IMR-90 (cell line): ENCODE measurements around the gene NTRK2. TPM values are rescaled to one million over a fixed set of nuclear protein-coding genes. Genes with fewer than 3 reads are reported as not detected.

ENCODE experiments used
- ATAC-seq: fragments of 200-7000 bp; cut with Tn5 transposase; 2 replicates; pipeline ENCODE4 v1.9.1; 2020; ENCODE audit warnings: low read depth, mild to moderate bottlenecking, moderate library complexity
- BruUV-seq: library from RNA; stranded (reverse); fragments of 400-500 nt; replicated peaks from 2 replicates; lab custom pipeline; 2021; lab: Mats Ljungman, UMichigan
- CTCF ChIA-PET: fragments of 300-600 bp; formaldehyde crosslinking; extraction: SDS; loops from one replicate; lab custom pipeline; 2021; ENCODE audit warnings: antibody characterized with exemption; lab: Yijun Ruan, JAX
- POLR2A ChIA-PET: fragments of 300-600 bp; sonication (Branson Sonifier 250); formaldehyde crosslinking; loops from one replicate; lab custom pipeline; 2022; ENCODE audit warnings: antibody characterized with exemption; ENCODE audit not compliant: unreplicated experiment; lab: Charles Lee
- DNase-seq: peaks from one replicate; pipeline ENCODE4 v3.0.0; 2013
- H2AFZ ChIP-seq: replicated peaks from 2 replicates; pipeline ENCODE3; 2013; ENCODE audit warnings: low read length, mild to moderate bottlenecking; ENCODE audit not compliant: poor library complexity
- H2AK5ac ChIP-seq: 2 replicates; pipeline ENCODE4 v1.6.1; 2013; ENCODE audit warnings: low read depth, low read length, inconsistent platforms
- H2AK9ac ChIP-seq: replicated peaks from 2 replicates; pipeline ENCODE3; 2013; ENCODE audit warnings: mild to moderate bottlenecking, low read depth, low read length, moderate library complexity; ENCODE audit not compliant: poor library complexity
- H2BK120ac ChIP-seq: 2 replicates; pipeline ENCODE4 v1.6.1; 2013; ENCODE audit warnings: low read depth, low read length, inconsistent platforms
- H2BK15ac ChIP-seq: 3 replicates; pipeline ENCODE4 v1.6.1; 2013; ENCODE audit warnings: low read depth, low read length, inconsistent platforms
- H2BK20ac ChIP-seq: 2 replicates; pipeline ENCODE4 v1.6.1; 2013; ENCODE audit warnings: low read depth, mild to moderate bottlenecking, inconsistent platforms, low read length, moderate library complexity
- H2BK5ac ChIP-seq: 2 replicates; pipeline ENCODE4 v1.6.1; 2013; ENCODE audit warnings: mild to moderate bottlenecking, low read depth, low read length, inconsistent platforms; ENCODE audit not compliant: poor library complexity, severe bottlenecking
- H3K14ac ChIP-seq: replicated peaks from 2 replicates; pipeline ENCODE4 v1.6.1; 2013; ENCODE audit warnings: low read depth, low read length, inconsistent platforms
- H3K18ac ChIP-seq: 2 replicates; pipeline ENCODE4 v1.6.1; 2013; ENCODE audit warnings: low read depth, low read length, control low read depth
- H3K23ac ChIP-seq: 2 replicates; pipeline ENCODE4 v1.6.1; 2013; ENCODE audit warnings: low read depth, low read length, inconsistent platforms
- H3K27ac ChIP-seq: 2 replicates; pipeline ENCODE4 v1.5.1; 2013; ENCODE audit warnings: mild to moderate bottlenecking, control low read depth, low read length; ENCODE audit not compliant: insufficient read depth
- H3K27me3 ChIP-seq: 2 replicates; pipeline ENCODE4 v1.6.1; 2013; ENCODE audit warnings: low read length; ENCODE audit not compliant: control insufficient read depth, insufficient read depth
- H3K36me3 ChIP-seq: 2 replicates; pipeline ENCODE4 v1.6.1; 2013; ENCODE audit warnings: low read length, mixed read lengths; ENCODE audit not compliant: control insufficient read depth, insufficient read depth
- H3K4ac ChIP-seq: 2 replicates; pipeline ENCODE4 v1.6.1; 2013; ENCODE audit warnings: low read depth, low read length, inconsistent platforms
- H3K4me1 ChIP-seq: 2 replicates; pipeline ENCODE4 v1.6.1; 2013; ENCODE audit warnings: low read length, mixed read lengths; ENCODE audit not compliant: control insufficient read depth, insufficient read depth
- H3K4me2 ChIP-seq: 2 replicates; pipeline ENCODE4 v1.6.1; 2013; ENCODE audit warnings: low read depth, mild to moderate bottlenecking, control low read depth, low read length, moderate library complexity
- H3K4me3 ChIP-seq: 2 replicates; pipeline ENCODE4 v1.5.1; 2013; ENCODE audit warnings: low read depth, mild to moderate bottlenecking, control low read depth, low read length, moderate library complexity; ENCODE audit not compliant: insufficient read depth
- H3K56ac ChIP-seq: 2 replicates; pipeline ENCODE4 v1.6.1; 2013; ENCODE audit warnings: low read length, inconsistent platforms; ENCODE audit not compliant: insufficient read depth; ENCODE audit errors: extremely low read depth
- H3K79me1 ChIP-seq, 2 experiments: 2 replicates each; pipeline ENCODE4 v1.6.1; 2013; ENCODE audit warnings: low read length in 2 of 2, inconsistent platforms in 1 of 2, low read depth in 1 of 2
- H3K9ac ChIP-seq: 2 replicates; pipeline ENCODE4 v1.6.1; 2013; ENCODE audit warnings: low read depth, low read length, control low read depth
- H3K9me1 ChIP-seq: 2 replicates; pipeline ENCODE4 v1.6.1; 2013; ENCODE audit warnings: low read length, inconsistent platforms; ENCODE audit not compliant: insufficient read depth
- H3K9me3 ChIP-seq: 2 replicates; pipeline ENCODE4 v1.6.1; 2013; ENCODE audit warnings: low read length; ENCODE audit not compliant: control insufficient read depth, insufficient read depth
- H4K20me1 ChIP-seq: 2 replicates; pipeline ENCODE4 v1.6.1; 2013; ENCODE audit warnings: low read length, inconsistent platforms; ENCODE audit not compliant: insufficient read depth
- H4K5ac ChIP-seq: 2 replicates; pipeline ENCODE4 v1.6.1; 2013; ENCODE audit warnings: mild to moderate bottlenecking, low read depth, low read length, control low read depth
- H4K8ac ChIP-seq, 2 experiments: 2 replicates each; pipeline ENCODE4 v1.6.1; 2013; ENCODE audit warnings: low read depth in 2 of 2, low read length in 2 of 2, control low read depth in 1 of 2, inconsistent platforms in 1 of 2
- H4K91ac ChIP-seq: 2 replicates; pipeline ENCODE4 v1.6.1; 2013; ENCODE audit warnings: low read depth, low read length, inconsistent platforms; ENCODE audit not compliant: insufficient read depth
- CHD1 ChIP-seq: IDR thresholded peaks from 2 replicates; pipeline ENCODE4 v1.6.1; 2012; ENCODE audit warnings: low read depth, low read length, improper control_type of control experiment
- FOS ChIP-seq: fragments of 150-350 bp; IDR thresholded peaks from 2 replicates; pipeline ENCODE4 v1.6.1; 2016; ENCODE audit warnings: low read depth, low read length
- MAFK ChIP-seq: IDR thresholded peaks from 2 replicates; pipeline ENCODE4 v1.6.1; 2012; ENCODE audit warnings: low read depth, low read length, improper control_type of control experiment
- MXI1 ChIP-seq: IDR thresholded peaks from 2 replicates; pipeline ENCODE4 v1.6.1; 2012; ENCODE audit warnings: low read depth, mild to moderate bottlenecking, low read length, moderate library complexity, borderline replicate concordance
- RAD21 ChIP-seq: IDR thresholded peaks from 2 replicates; pipeline ENCODE4 v1.6.1; 2012; ENCODE audit warnings: low read length, improper control_type of control experiment
- RFX5 ChIP-seq: IDR thresholded peaks from 2 replicates; pipeline ENCODE4 v1.8.0; 2012; ENCODE audit warnings: low read depth, mild to moderate bottlenecking, low read length, moderate library complexity
- SMC3 ChIP-seq: fragments of 150-350 bp; IDR thresholded peaks from 2 replicates; pipeline ENCODE4 v1.6.1; 2016; ENCODE audit warnings: low read depth, mild to moderate bottlenecking, antibody characterized with exemption, low read length, moderate library complexity
- WGBS, 2 experiments: methylation state at CpG; one replicate each; pipeline versions ENCODE4 v1.1.5 to v1.1.7; 2013; ENCODE audit warnings: missing lambda C conversion rate in 2 of 2; ENCODE audit not compliant: insufficient read length in 1 of 2; ENCODE audit errors: extremely low coverage in 2 of 2; 5-methylcytosine and 5-hydroxymethylcytosine counted together
- dilution Hi-C: fragments of 300-500 bp; cut with HindIII; formaldehyde crosslinking; loops from one replicate; pipeline ENCODE4 v1.14.3; 2018; ENCODE audit warnings: low sequenced_read_pairs; ENCODE audit not compliant: unreplicated experiment
- in situ Hi-C: fragments of 300-500 bp; cut with MboI; formaldehyde crosslinking; loops from 3 replicates; pipeline ENCODE4 v1.14.3; 2019; ENCODE audit warnings: low sequenced_read_pairs, inconsistent platforms, mixed read lengths
- intact Hi-C: fragments of 100-400 bp; cut with micrococcal nuclease; formaldehyde crosslinking; loops from 2 replicates; pipeline ENCODE4 v1.10.0; 2022
- polyA plus RNA-seq, 3 experiments: library from polyadenylated mRNA; depleted of rRNA; stranded (reverse); fragments of >200 nt; gene quantifications; 2 replicates each; pipeline ENCODE4 v1.2.3, GENCODE V29; 2012; ENCODE audit warnings: low replicate concordance in 1 of 3
- total RNA-seq: library from RNA; depleted of rRNA; stranded (reverse); fragments of >200 nt; gene quantifications from 2 replicates; pipeline ENCODE4 v1.2.3, GENCODE V29; 2012
- TF ChIP-seq, protein P1 (sequence below): fragments of 150-350 bp; IDR thresholded peaks from 2 replicates; pipeline ENCODE4 v1.6.1; 2016; ENCODE audit warnings: low read depth, mild to moderate bottlenecking, low read length, moderate library complexity, borderline replicate concordance

Gene NTRK2
- total and polyA plus RNA-seq, 2 of the 4 experiments (the other 2 are of a cell fraction): under 0.01 to 0.02 TPM

DNA sequence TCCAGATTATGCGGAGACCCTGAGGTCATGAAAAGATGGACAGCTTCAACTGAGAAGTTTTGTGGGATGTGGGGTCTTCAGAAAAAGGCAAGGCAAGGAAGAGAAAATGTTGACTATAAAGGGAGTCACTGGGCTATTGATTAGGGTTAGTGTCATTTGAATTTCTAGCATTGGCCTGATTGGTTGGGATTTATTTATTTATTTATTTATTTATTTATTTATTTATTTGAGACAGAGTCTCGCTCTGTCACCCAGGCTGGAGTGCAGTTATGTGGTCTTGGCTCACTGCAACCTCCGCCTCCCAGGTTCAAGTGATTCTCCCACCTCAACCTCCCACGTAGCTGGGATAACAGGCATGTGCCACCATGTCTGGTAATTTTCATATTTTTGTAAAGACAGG lies 279.7 kb downstream of the NTRK2 start:
- no peak for DNase-seq
- Histone ChIP-seq H3K9me3 (peaks cover 25% of the 10 kb centered on the region), H3K36me3 (no peaks in the 10 kb centered on the region), H2BK5ac (no peak overlapping the region), H3K23ac (no peak overlapping the region), H3K9ac (no peak overlapping the region), H3K9me1 (no peaks in the 10 kb centered on the region), H2AK5ac (no peak overlapping the region), H2BK120ac (no peak overlapping the region), H3K27me3 (no peaks in the 10 kb centered on the region), H3K4me3 (no peak overlapping the region), H4K91ac (no peak overlapping the region), H3K27ac (no peak overlapping the region), H4K8ac (no peak overlapping the region), H2BK20ac (no peak overlapping the region), H3K4ac (no peak overlapping the region), H2AFZ (no peak overlapping the region), H3K56ac (no peak overlapping the region), H3K4me2 (no peak overlapping the region), H3K79me1 (no peaks in the 10 kb centered on the region), H3K4me1 (no peaks in the 10 kb centered on the region), H2AK9ac (no peak overlapping the region), H4K5ac (no peak overlapping the region), H3K14ac (no peak overlapping the region), H4K20me1 (no peaks in the 10 kb centered on the region), H3K18ac (no peak overlapping the region), H2BK15ac (no peak overlapping the region)
- ChIA-PET POLR2A (no interaction called here), CTCF (no interaction called here)
- TF ChIP-seq RAD21: no peak
- no peak for TF ChIP-seq MAFK
- TF ChIP-seq SMC3: no peak
- TF ChIP-seq, protein P1, sequence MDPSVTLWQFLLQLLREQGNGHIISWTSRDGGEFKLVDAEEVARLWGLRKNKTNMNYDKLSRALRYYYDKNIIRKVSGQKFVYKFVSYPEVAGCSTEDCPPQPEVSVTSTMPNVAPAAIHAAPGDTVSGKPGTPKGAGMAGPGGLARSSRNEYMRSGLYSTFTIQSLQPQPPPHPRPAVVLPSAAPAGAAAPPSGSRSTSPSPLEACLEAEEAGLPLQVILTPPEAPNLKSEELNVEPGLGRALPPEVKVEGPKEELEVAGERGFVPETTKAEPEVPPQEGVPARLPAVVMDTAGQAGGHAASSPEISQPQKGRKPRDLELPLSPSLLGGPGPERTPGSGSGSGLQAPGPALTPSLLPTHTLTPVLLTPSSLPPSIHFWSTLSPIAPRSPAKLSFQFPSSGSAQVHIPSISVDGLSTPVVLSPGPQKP: no peak
- no peak for TF ChIP-seq RFX5
- no peak for TF ChIP-seq FOS
- no peak for TF ChIP-seq CHD1
- no peak for TF ChIP-seq MXI1
- WGBS, 2 experiments: no CpG with 5 or more reads among the region's 4 CpGs
- no peak for ATAC-seq
- intact Hi-C loops (no loop called here), in situ Hi-C loops (no loop called here), dilution Hi-C loops (no loop called here)
- no TSS peak for BruUV-seq
